Astrocyte of the spinal cord (primary cell): ENCODE measurements around the gene TRPM2.

Experiments used
- DNase-seq: peaks from one replicate; pipeline ENCODE4 v3.0.0; 2011; ENCODE audit warnings: low read depth, low spot score
- H3K4me3 ChIP-seq: 2 replicates; pipeline ENCODE4 v1.5.1; 2011; ENCODE audit warnings: low read depth, mild to moderate bottlenecking, low read length, moderate library complexity
- in situ Hi-C: cut with HindIII; loops from 2 replicates; pipeline ENCODE4 v1.10.0; 2017; ENCODE audit warnings: low sequenced_read_pairs
- TF ChIP-seq, protein P1 (sequence below): IDR thresholded peaks from 2 replicates; pipeline ENCODE4 v1.5.1; 2012; ENCODE audit warnings: low read depth, mild to moderate bottlenecking, low read length, inconsistent platforms

TRPM2 gene

DNA sequence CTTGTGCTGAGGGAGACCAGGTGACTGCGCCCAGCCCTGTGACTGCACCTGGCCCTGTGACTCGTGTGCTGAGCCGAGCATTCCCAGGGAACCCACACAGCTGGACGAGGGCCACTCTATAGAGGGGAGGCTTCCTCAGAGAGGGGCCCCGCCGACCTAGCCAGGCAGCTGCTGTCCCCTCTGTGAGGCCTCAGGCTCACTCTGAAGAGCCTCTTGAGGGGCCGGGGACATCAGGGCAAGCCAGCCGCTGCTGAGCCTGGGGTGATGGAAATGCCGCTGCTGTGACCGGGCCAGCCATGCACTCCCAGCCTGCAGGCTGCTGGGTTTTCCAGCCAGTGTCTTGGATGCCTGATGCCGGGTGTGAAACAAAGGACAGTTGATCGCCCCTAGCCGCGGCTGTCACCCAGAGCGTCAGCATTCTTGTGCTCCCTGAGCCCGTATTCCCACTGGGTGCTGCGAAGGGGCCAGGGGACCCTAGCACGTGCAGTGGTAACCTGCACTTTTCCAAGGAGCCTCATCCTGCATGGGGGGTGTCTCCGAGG, 36.1 kb upstream of the TRPM2 start:
- TF ChIP-seq, protein P1, sequence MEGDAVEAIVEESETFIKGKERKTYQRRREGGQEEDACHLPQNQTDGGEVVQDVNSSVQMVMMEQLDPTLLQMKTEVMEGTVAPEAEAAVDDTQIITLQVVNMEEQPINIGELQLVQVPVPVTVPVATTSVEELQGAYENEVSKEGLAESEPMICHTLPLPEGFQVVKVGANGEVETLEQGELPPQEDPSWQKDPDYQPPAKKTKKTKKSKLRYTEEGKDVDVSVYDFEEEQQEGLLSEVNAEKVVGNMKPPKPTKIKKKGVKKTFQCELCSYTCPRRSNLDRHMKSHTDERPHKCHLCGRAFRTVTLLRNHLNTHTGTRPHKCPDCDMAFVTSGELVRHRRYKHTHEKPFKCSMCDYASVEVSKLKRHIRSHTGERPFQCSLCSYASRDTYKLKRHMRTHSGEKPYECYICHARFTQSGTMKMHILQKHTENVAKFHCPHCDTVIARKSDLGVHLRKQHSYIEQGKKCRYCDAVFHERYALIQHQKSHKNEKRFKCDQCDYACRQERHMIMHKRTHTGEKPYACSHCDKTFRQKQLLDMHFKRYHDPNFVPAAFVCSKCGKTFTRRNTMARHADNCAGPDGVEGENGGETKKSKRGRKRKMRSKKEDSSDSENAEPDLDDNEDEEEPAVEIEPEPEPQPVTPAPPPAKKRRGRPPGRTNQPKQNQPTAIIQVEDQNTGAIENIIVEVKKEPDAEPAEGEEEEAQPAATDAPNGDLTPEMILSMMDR: no peak
- H3K4me3 ChIP-seq: no peak overlapping the region
- in situ Hi-C loops: no loop called here
- DNase-seq: no peak

DNA sequence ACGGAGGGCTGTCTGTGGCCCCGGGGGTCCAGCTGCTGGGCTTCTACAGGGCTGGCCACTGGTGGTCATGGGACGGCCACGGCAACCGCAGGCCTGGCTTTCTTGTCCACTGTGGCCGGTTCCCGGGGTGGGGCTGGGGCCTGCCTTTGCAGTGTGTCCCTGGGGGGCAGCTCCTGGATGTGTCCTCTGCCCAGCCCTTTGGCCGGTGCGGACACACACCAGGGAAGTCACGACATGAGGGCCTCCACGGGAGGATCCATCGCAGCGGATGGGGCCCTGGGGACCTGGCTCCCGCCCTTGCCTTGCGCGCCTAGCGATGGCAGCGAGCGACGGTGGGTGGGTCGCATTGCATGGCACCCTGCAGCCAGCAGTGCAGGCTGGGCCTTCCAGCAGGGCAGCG, 35.5 kb upstream of the TRPM2 start:
- no peak for DNase-seq
- in situ Hi-C loops: no loop called here
- H3K4me3 ChIP-seq: no peak overlapping the region
- TF ChIP-seq, protein P1: no peak

DNA sequence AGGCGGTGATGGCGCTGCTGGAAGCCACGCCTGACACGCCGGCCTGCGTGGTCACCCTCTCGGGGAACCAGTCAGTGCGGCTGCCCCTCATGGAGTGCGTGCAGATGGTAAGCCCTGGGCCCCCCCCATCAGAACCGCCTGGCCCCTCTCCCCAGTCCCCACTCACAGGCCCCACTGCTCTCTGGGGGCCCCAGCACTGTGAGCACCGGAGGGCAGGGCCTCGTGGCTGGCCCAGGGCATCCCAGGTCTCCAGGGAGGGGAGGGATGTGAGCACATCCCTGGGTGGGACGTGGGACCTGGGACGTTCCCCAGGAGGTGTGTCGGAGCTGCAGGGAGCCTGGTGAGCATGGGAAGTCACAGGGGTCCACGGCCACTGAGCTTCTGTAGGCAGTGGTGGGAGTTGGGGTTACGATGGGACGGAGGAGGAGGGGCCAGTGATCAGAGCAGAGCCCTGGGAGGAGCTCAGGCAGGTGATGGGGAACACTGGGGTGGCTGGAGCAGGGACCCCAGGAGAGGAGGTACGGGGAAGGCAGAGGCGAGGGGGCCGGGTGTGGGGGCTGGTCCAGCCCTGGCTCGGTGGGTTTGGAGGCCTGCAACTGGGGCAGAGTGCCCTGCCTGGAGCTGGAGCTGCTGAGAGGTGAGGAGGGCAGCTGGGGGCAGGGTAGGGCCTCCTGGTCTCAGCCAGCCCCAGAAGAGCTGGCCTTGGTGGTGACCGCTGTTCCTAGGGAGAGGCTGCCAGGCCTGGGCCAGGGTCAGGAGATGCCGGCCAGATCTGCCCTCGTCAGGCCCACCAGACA, 34.7 kb upstream of the TRPM2 start:
- in situ Hi-C loops: no loop called here
- TF ChIP-seq, protein P1: no peak
- no peak overlapping the region for H3K4me3 ChIP-seq
- DNase-seq: no peak

DNA sequence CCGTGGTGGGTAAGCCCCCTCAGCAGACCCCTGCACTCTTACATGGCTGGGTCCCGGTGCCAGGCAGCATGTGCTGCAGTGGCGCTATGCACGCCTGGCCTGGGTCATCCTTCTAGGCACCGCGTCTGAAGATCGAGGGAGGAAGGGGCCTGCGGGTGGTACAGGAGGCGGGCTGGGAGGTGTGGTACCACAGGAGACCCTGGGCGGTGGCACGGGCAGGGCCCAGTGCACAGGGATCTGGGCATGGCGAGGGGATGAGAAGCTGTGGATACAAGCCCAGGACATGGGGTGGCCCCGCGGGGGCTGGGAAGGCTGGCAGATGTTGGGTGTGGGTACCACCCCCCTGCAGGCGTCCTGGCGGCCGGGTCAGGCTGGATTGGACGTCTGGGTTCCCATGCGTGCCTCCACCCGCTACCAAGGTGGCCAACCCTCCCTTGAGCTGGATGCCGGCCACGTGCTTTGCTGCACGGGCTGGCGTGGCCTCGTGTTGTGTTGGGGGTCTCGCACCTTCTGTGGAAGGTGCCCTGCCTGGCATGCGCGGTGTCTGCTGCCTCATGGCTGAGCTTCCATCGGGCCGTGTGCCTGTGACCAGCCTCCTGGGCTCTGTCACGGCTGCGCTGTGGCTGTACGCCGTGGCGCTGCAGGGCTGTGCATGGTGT, 33.9 kb upstream of the TRPM2 start:
- in situ Hi-C loops: no loop called here
- TF ChIP-seq, protein P1: no peak
- no peak for DNase-seq
- no peak overlapping the region for H3K4me3 ChIP-seq

DNA sequence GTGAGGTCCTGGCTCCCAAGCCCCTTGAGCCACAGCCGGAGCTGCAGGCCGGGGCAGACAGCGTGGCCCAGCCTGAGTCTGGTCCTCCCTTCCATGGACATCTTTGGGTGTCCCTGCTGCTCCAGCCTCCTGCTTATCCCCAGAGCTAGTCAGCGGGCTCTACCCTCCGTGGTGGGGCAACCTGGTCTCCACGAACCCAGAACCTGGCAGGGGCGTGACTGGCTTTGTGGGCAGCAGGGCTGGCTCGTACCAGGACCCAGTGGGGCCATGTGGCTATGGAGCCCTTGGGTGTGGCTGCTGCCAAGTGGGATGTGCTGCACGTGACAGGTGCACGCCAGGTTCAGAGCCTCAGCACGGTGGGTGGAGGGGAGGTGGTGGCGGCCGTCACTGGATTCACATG, 32.6 kb upstream of the TRPM2 start:
- in situ Hi-C loops: no loop called here
- TF ChIP-seq, protein P1: no peak
- no peak for DNase-seq
- H3K4me3 ChIP-seq: no peak overlapping the region

DNA sequence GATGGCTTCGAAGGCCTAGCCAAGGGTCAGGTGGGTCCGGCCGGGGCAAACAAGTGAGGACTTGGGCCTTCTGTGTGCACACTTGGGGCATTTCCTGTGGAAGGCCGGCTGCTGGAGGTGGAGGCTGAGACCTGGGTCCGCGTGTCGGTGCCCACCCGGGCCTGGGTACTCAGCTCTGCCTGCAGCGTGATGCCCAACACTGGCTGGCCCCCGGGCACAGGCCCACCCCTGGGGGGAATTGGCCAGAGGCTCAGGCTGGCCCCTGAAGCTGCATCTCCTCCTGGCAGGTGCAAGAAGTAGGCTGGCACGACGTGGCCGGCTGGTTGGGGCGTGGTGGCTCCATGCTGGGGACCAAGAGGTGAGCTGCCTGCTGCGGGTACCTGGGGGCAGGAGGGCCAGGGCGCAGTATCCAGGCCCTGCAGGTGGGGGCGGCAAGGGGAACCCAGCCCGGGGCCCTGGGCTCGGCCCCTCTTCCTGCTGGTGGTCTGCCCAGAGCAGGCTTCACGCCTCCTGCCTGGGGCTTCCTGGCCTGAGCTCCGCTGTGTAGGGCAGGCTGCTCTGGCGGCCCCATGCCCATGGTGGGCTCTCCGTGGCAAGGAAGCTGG, 31.5 kb upstream of the TRPM2 start:
- TF ChIP-seq, protein P1: no peak
- no peak overlapping the region for H3K4me3 ChIP-seq
- in situ Hi-C loops: no loop called here
- DNase-seq: no peak
